Measurements from ENCODE around the gene CARMIL1. TPM values are rescaled to one million over a fixed set of nuclear protein-coding genes. Genes with fewer than 3 reads are reported as not detected.

The CARMIL1 gene
- polyA plus RNA-seq, 1 of the 3 experiments (the other 2 are of a cell fraction), result 1.7 TPM

DNA sequence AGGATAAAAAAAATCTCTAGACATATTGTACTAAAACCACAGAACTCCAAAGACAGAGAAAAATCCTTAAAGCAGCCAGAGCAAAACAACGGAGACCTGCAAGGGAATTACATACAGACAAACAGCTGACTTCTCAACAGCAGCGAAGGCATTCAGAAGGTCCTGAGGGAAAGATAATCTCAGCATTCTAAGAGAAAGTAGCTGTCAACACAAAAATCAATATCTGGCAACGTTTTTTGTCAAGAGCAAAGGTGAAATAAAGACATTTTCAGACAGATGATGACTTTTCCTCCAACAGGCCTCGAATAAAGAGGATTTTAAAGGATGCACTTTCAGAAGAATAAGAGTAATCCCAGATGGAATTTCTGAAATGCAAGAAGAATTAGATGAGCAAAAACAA, 366.7 kb downstream of the CARMIL1 start:
- no peaks in the 10 kb centered on the region; the same call in 1 of the 2 replicates for H3K27me3 ChIP-seq (ENCODE audit: insufficient read depth)
- POLR2A ChIA-PET, result no interaction called here

DNA sequence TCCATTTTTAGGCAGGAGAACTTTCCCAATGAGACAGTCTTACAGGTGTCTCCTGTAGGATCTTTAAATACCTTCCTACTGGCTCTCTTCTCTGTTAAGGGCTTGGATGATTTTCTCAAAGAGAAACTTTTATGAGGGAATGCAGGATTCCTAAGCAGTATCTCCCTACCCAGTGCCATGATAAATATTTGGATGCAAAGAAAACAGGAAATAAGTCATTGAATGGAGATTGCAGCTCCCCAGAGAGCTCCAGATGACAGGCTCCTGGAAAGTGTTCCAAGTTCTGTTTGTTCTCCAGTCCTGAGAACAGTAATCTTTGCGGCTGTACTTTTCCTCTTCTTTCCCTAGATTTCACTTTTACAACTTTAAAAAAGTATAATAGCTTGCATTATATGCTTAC, 370.4 kb downstream of the CARMIL1 start:
- Histone ChIP-seq H3F3A (replicated peaks; ENCODE audit: insufficient read depth) (no peaks in the 10 kb centered on the region), H3K4me3 (ENCODE audit: low read depth in 2 of 2, low read length in 1 of 2) (no peak overlapping the region), H3K4me1 (ENCODE audit: control insufficient read depth in 1 of 2, insufficient read depth in 2 of 2, low read depth in 1 of 2, low read length in 1 of 2) (peaks cover 0 to 5% of the 10 kb centered on the region in 2 experiments; a peak in 2 of 4 replicates), H3K9me2 (no peaks in the 10 kb centered on the region), H3K9ac (no peak overlapping the region), H2AFZ (ENCODE audit: low read depth) (no peak overlapping the region), H3K27ac (ENCODE audit: low read depth in 2 of 2, low read length in 1 of 2) (no peak overlapping the region), H4K20me1 (ENCODE audit: insufficient read depth) (no peaks in the 10 kb centered on the region), H3K27me3 (ENCODE audit: insufficient read depth) (no peaks in the 10 kb centered on the region; the same call in 1 of the 2 replicates), H3K36me3 (replicated peaks in 1 of 2; ENCODE audit: control insufficient read depth in 1 of 2, insufficient read depth in 2 of 2, low read length in 1 of 2) (no peaks in the 10 kb centered on the region), H3K79me2 (ENCODE audit: insufficient read depth) (no peaks in the 10 kb centered on the region), H3K4me2 (no peak overlapping the region), H3K9me3 (no peaks in the 10 kb centered on the region)
- DNase-seq, result no peak
- 27% methylated on average over 1 of the region's 1 CpG for WGBS (ENCODE audit: low lambda C conversion rate)
- TF ChIP-seq TCF12 (IDR thresholded peaks at IDR 0.05) (no peak), JUND (IDR thresholded peaks at IDR 0.05) (no peak), RAD21 (IDR thresholded peaks at IDR 0.05; ENCODE audit: low read length) (no peak), RXRA (IDR thresholded peaks at IDR 0.05; ENCODE audit: borderline replicate concordance, low read depth) (no peak), TAF1 (IDR thresholded peaks at IDR 0.05; ENCODE audit: borderline replicate concordance, low read depth, low read length) (no peak), IRF3 (IDR thresholded peaks at IDR 0.05; ENCODE audit: low read depth, low read length) (no peak), FOXM1 (IDR thresholded peaks at IDR 0.05; ENCODE audit: low read depth) (no peak), FOXJ3 (CRISPR knock-in tag; IDR thresholded peaks at IDR 0.05) (no peak), RCOR1 (IDR thresholded peaks at IDR 0.05; ENCODE audit: low read length) (no peak), MEF2A (IDR thresholded peaks at IDR 0.05; ENCODE audit: borderline replicate concordance, low read depth) (no peak), MXI1 (IDR thresholded peaks at IDR 0.05; ENCODE audit: low read depth, low read length) (no peak), SIN3A (IDR thresholded peaks at IDR 0.05; ENCODE audit: borderline replicate concordance, low read depth, low read length) (no peak)
- TF ChIP-seq, protein P1, sequence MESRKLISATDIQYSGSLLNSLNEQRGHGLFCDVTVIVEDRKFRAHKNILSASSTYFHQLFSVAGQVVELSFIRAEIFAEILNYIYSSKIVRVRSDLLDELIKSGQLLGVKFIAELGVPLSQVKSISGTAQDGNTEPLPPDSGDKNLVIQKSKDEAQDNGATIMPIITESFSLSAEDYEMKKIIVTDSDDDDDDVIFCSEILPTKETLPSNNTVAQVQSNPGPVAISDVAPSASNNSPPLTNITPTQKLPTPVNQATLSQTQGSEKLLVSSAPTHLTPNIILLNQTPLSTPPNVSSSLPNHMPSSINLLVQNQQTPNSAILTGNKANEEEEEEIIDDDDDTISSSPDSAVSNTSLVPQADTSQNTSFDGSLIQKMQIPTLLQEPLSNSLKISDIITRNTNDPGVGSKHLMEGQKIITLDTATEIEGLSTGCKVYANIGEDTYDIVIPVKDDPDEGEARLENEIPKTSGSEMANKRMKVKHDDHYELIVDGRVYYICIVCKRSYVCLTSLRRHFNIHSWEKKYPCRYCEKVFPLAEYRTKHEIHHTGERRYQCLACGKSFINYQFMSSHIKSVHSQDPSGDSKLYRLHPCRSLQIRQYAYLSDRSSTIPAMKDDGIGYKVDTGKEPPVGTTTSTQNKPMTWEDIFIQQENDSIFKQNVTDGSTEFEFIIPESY (IDR thresholded peaks at IDR 0.05; ENCODE audit: borderline replicate concordance, low read depth), result no peak
- TF ChIP-seq, protein P2, sequence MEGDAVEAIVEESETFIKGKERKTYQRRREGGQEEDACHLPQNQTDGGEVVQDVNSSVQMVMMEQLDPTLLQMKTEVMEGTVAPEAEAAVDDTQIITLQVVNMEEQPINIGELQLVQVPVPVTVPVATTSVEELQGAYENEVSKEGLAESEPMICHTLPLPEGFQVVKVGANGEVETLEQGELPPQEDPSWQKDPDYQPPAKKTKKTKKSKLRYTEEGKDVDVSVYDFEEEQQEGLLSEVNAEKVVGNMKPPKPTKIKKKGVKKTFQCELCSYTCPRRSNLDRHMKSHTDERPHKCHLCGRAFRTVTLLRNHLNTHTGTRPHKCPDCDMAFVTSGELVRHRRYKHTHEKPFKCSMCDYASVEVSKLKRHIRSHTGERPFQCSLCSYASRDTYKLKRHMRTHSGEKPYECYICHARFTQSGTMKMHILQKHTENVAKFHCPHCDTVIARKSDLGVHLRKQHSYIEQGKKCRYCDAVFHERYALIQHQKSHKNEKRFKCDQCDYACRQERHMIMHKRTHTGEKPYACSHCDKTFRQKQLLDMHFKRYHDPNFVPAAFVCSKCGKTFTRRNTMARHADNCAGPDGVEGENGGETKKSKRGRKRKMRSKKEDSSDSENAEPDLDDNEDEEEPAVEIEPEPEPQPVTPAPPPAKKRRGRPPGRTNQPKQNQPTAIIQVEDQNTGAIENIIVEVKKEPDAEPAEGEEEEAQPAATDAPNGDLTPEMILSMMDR (IDR thresholded peaks at IDR 0.05), result no peak
- TF ChIP-seq, protein P3, sequence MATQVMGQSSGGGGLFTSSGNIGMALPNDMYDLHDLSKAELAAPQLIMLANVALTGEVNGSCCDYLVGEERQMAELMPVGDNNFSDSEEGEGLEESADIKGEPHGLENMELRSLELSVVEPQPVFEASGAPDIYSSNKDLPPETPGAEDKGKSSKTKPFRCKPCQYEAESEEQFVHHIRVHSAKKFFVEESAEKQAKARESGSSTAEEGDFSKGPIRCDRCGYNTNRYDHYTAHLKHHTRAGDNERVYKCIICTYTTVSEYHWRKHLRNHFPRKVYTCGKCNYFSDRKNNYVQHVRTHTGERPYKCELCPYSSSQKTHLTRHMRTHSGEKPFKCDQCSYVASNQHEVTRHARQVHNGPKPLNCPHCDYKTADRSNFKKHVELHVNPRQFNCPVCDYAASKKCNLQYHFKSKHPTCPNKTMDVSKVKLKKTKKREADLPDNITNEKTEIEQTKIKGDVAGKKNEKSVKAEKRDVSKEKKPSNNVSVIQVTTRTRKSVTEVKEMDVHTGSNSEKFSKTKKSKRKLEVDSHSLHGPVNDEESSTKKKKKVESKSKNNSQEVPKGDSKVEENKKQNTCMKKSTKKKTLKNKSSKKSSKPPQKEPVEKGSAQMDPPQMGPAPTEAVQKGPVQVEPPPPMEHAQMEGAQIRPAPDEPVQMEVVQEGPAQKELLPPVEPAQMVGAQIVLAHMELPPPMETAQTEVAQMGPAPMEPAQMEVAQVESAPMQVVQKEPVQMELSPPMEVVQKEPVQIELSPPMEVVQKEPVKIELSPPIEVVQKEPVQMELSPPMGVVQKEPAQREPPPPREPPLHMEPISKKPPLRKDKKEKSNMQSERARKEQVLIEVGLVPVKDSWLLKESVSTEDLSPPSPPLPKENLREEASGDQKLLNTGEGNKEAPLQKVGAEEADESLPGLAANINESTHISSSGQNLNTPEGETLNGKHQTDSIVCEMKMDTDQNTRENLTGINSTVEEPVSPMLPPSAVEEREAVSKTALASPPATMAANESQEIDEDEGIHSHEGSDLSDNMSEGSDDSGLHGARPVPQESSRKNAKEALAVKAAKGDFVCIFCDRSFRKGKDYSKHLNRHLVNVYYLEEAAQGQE (IDR thresholded peaks at IDR 0.05; ENCODE audit: low read depth, low read length), result no peak
- CTCF ChIA-PET, result interaction anchor here (1.6 kb wide), 1 partner anchor 38 kb away, joined by 3 read pairs; no protein-coding TSS in a partner anchor
- POLR2A ChIA-PET, result no interaction called here

More for the DNA sequence above, 366.7 kb downstream of the CARMIL1 start:
- Histone ChIP-seq H2AFZ (ENCODE audit: low read depth) (no peak overlapping the region), H3K9me3 (no peaks in the 10 kb centered on the region), H3K4me2 (no peak overlapping the region), H3K4me1 (ENCODE audit: control insufficient read depth in 1 of 2, insufficient read depth in 2 of 2, low read depth in 1 of 2, low read length in 1 of 2) (peaks cover 0 to 4% of the 10 kb centered on the region in 2 experiments; a peak in 2 of 4 replicates), H3K9ac (no peak overlapping the region), H3K4me3 (ENCODE audit: low read depth in 2 of 2, low read length in 1 of 2) (no peak overlapping the region), H3K27ac (ENCODE audit: low read depth in 2 of 2, low read length in 1 of 2) (no peak overlapping the region), H3K9me2 (no peaks in the 10 kb centered on the region), H3K79me2 (ENCODE audit: insufficient read depth) (no peaks in the 10 kb centered on the region), H3K36me3 (replicated peaks in 1 of 2; ENCODE audit: control insufficient read depth in 1 of 2, insufficient read depth in 2 of 2, low read length in 1 of 2) (no peaks in the 10 kb centered on the region), H3F3A (replicated peaks; ENCODE audit: insufficient read depth) (no peaks in the 10 kb centered on the region), H4K20me1 (ENCODE audit: insufficient read depth) (no peaks in the 10 kb centered on the region)
- WGBS (ENCODE audit: low lambda C conversion rate), result 42% methylated on average over 4 of the region's 4 CpGs
- TF ChIP-seq JUND (IDR thresholded peaks at IDR 0.05) (no peak), FOXJ3 (CRISPR knock-in tag; IDR thresholded peaks at IDR 0.05) (no peak)
- no peak for DNase-seq
- CTCF ChIA-PET, result interaction anchor here (0.8 kb wide), 1 partner anchor 75 kb away, joined by 3 read pairs; no protein-coding TSS in a partner anchor
